HG02970 (cell line): ENCODE results near the gene SMIM43.

Source experiments
- ATAC-seq: cut with Tn5 transposase; IDR thresholded peaks from one replicate; pipeline ENCODE4 v1.9.1; 2021; ENCODE audit warnings: mild to moderate bottlenecking, moderate library complexity, moderate number of reproducible peaks; ENCODE audit not compliant: unreplicated experiment, low FRiP score

The SMIM43 gene

DNA sequence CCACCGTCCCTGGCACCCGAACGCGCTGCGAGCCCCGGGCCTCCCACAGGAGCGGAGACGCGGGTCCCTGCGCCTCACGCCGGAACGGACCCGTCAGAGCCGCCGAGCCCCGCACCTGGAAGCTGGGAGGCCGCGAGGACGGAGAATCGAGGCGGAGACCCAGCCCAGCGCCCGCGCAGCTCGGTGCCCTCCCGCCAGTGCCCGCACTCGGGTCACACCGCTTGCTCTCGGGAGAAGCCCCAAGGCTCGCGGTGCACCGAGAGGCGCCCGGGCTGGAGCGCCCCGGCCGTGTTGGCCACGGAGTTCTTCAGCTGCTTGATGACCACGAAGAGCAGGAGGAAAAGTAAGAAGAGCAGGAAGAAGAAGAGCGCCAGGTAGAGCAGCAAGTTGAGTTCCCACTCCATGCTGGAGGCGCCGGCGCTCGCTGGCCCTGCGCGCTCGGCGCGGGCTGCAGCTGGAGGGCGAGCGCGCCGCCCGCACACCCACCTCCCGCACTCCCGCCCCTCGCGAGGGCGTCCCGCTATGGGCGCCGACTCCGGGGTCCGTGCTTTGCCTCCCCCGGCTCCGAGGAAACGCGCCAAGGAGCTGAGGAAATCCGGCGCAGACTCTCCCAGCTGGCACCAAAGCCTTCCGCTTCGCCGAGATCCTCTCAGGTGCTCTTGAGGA lies at the start of gene SMIM43:
TSS of gene SMIM43 (minus strand) at position 463 of the 666 bp plus-strand sequence. CDS start at position 404, 59 bp downstream.
- ATAC-seq, result no peak

DNA sequence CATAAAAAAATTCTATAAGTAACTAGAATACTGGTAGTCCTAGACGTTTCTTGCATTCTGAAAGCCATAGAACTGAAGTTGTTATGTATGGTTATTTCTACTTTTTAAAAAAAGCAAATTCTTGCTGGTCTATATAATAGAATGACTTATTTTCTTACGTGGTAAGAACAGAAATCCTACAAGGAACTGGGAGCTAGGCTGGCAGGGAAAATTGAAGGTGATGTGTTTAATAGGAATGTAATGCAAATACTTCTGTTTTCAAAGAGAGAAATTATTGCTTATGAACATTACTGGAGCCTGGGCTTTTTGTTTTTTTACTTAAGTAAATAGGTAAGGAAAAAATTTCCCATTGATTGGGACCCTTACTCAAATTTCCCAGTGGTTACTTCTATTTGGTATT lies 49.8 kb upstream of the SMIM43 start:
- no peak for ATAC-seq

DNA sequence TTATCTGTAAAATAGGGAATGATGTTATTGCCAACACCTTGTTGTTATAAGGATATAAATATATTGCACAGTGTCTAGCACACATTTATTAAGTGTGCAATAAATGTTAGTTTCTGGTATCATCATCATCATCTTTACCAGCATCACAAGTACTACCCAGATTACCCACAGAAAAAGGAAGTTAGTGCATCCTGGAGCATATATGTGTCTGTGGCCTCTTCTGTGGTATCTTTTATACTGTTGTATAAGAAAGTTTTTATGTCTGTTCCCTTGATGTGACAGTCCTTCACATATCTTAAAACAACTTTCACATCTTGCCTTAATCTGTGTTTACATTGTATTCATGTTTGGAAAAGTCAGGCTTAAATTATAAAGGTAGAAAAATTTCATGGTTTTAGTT lies 46.2 kb upstream of the SMIM43 start:
- ATAC-seq, result no peak

DNA sequence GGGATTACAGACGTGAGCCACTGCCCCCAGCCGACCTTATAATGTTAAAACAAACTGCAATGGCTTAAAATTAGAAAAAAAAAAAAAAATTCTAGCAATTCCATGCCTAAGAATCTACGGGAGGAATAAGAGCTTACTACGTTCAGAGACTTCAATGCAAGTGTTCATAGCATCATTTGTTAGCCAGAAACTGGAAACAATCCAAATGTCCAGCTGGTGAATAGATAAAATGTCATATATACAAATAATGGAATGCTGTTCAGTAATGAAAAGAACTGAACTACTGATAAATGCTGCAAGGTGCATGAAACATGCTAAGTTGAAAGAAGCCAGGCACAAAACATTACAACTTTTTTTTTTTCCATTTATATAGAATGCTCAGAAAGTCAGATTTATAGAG lies 41.4 kb upstream of the SMIM43 start:
- no peak for ATAC-seq

DNA sequence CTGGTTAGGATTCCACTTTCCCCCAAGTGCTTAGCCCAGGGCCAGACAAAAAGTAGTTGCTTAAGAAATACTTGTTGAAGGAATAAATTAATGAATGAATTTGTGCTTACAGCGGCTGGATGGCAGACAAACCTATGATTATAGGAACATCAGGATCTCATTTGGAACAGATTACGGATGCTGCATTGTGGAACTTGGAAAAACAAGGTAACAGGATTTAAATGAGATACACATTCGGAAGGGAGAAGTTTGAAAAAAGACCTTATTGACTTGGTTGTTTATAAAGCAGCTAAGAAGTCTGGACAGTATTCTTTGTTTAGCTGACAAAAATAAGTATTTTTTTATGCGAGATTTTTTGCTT lies 36.7 kb upstream of the SMIM43 start:
- no peak for ATAC-seq

DNA sequence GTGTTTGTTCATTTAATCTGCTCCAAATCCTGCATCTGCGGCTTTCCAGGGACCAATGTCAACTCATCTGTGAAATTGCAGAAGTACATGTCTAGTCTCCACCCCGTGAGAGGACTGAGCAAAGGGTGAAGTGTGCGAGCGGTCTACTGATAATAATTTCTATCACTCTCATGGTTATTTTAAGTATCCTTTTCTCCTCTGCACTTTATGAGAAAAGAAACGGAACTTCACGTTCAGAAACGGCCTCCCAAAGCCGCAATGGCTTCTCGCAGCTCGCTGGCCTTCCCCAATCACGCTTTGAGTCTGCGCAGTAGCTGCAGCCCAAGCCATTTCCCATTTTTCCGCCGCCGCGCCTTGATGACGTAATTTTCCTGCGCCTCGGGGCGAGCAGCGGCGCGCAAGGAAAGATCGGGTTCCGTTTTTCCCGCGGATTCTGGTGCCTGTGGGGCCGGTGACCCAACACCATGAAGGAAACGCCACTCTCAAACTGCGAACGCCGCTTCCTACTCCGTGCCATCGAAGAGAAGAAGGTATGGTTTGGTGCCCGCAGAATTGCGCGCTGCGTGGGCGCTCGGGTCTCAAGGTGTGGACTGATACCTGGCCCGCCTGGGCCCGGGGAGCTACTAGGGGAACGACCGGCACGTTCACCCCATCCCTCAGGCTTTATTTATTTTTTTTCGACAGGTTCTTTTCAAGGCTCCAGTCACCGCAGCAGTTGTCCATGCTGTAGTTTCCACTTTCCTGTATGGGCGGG lies 36.2 kb upstream of the SMIM43 start, which contains the start of gene EXOSC9:
TSS of gene EXOSC9 (plus strand) at position 363 of the 754 bp plus-strand sequence. CDS start at position 465, 102 bp downstream.
- peak; percentile 83 for ATAC-seq

DNA sequence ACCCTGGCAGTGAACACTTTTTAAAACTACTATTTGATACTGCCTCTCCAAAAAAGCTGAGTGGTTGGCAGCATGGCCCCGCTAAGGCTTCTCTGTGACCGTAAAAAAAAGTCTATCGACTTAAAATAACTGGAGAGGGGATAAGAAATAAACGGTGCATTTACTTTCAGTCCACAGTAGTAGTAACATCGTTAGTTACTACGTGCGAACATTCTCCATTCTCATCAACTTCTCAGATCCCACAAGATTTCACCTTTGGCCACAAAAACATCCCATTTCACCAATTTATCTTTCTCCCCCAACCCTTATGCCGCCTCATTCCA lies 35.6 kb upstream of the SMIM43 start:
- ATAC-seq, result peak; percentile 13

DNA sequence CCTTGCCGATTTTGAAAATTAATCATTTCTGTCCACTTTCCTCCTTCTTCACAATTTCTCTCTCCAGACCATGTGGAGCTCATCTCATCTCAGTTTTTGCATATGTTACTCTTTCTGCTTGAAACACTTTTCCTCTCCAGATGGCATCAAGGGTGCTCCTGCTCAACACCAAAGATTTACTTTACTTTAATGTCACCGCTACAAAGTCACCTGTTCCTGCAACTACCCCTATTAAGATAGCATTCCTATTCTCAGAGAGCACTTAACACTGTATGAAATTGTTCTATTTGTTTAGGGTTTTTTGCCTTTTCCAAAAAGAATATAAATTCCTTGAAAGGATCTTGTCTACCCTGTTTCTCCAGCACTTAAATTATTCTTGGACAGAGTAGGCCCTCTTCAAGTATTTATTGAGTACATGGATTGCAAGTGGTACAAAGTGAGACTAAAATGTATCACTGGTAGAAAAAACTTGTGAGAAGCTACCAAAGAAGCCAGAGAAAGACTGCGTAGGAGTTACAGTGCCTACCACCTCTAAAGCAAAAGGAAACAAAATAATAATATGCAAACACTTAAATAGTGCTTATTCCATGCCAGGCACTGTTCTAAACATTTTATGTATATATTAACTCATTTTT lies 35.0 kb upstream of the SMIM43 start:
- ATAC-seq, result no peak

DNA sequence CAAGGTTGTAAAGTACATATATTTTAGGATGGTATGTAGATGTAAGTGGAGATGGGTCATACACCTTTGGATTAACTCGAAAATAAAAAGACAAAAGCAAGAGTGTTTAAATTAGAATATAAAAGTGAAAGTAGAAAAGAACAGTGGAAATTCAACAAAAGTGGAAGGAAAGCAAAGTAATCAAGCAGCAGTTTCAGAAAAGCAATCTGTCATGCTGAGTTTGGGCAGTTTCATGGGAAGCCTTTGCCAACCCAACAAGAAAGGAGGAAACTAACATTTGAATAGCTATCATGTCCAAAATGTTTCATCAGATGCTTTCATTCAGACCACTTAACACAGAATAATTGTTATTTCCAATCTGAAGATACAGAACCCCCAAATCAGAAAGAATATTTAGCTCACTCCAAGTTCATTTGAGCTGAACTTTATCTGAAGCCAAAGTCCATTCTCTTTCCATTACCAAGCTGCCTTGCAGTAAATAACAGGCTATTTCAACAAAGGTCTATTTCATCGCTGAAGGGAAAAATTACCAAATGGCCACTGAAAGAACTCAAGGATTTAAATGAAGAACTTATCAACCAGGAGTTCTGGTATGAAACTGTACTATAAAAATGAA lies 34.4 kb upstream of the SMIM43 start:
- ATAC-seq, result no peak

DNA sequence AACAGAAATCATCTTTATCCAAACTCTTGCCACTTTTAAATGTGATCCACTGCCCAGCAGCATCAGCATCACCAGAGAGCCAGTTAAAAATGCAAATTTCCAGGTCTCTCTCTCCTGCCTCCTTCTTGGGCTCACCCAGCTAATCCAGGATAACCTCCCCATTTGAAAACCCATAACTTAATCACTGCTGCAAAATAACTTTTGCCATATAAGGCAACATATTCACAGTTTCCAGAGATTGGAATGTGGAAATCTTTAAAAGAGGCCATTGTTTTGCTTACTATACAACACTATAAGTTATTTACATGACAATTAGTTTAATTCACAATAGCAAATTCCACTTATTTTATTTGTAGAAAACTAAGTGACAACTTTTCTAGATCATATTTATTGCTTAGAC lies 31.3 kb upstream of the SMIM43 start:
- no peak for ATAC-seq

DNA sequence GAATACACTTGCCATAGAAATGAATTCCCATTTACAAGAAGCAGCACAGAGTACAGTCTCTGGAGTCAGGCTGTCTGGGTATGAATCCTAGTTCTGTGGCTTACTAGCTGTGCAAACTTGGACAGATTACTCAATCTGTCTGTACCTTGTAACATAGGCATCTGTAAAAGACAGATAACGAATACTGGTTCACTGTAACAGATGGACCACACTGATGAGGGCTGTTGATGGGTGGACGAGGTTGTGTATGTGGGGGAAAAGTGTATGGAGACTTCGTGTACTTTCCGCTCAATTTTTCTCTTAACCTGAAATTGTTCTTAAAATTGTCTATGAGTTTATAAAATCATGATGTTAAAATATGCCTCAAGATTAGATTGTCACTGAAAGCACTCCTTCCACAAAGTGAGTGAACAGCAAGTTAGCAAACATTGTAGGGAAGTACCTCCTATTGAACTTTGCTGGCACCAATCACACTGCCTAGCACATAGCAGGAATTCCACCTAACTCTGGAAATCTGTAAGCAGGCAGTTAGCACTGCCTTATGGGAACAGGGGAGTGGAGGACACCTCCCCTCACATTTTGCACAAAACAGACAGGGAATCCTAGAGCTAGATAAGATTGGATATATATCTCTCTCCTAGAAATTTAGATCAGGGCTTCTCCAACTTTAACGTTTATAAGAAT lies 29.7 kb upstream of the SMIM43 start:
- no peak for ATAC-seq

DNA sequence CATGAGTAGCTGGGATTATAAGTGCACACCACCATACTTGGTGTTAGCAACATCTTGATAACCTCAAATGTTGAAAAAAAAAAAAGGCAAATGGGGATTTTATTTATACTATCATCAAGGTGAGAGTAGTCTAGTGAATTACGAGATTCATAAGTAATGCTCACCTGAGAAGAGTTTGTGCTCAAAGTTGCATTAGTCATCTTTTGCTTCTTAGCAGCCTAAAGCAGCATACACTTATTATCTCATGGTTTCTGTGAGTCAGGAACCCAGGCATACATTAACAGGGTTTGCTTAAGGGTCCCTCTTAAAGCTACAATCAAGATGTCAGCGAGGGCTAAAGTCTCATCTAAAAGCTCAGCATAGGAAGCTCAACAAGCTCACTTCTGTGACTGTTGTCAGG lies 28.0 kb upstream of the SMIM43 start:
- no peak for ATAC-seq

DNA sequence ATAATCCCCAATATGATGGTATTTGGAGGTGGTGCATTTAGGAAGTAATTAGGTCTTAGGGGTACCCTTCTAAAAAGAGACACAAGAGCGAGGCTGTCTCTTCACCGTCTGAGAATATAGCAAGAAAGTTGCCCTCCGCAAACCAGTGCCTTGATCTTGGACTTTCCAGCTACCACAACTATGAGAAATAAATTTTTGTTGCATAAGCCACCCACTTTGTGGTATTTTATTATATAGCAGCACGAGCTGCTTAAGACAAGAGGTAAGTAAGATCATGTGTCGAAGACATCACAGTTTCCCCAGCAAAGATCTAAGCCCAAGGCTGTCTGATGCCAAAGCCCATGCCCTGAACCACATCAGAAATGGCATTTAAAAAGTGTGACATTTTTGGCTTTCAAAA lies 26.5 kb upstream of the SMIM43 start:
- ATAC-seq, result no peak

DNA sequence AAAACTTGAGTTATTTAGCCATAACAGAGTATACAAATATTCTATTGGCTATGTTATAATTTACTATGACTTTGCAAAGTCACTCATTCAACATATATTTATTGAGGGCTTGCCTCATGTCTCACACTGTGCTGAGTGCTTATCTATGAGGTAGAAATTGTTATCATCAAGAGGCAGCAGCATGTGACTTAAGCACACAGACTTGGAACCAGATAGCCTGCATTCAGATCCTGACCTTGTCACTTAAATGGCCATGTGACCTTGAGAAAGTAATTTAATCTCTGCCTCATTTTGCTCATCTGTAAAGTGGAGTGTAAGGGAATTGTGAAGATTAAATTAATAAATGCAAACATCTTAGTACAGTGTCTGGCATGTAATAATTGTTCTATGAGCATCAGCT lies 26.0 kb upstream of the SMIM43 start:
- ATAC-seq, result no peak

DNA sequence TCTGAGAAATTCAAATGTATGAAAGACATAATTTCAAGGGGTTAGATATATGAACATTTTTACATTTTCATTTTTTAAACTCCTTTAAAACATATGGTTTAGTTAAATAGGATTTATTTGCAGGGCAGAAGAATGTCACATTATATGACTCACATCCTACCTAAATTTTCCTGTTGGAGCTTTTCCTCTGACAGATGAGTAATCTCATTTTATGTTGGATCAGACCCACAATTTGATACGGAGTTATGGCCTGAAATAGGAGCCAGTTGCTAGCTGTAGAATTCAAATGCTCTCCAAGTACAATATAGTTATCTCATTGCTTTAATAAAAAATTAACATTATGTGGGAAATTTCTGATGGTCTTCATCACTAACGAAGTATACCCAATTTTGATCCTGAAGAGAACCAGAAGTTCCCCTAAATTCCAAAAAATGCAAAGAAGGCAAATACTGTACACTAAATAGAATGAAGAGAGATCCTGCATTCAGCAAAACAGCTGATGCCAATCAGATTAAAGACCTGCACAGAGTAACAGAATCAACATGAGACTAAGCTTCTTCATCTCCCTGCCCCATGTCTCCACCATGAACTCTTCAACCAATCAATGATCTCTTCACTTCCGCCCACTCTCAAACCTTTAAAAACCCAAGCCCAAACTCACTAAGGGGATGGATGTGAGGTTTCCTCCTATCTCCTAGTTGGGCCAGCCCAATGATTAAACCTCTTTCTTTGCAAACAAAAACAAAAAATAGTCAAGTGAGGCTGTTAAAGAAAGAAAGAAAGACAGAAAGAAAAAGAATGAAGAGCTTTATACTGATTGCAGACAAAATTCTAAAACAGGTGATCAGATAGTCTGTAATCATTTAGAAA lies 25.2 kb upstream of the SMIM43 start:
- ATAC-seq, result no peak

DNA sequence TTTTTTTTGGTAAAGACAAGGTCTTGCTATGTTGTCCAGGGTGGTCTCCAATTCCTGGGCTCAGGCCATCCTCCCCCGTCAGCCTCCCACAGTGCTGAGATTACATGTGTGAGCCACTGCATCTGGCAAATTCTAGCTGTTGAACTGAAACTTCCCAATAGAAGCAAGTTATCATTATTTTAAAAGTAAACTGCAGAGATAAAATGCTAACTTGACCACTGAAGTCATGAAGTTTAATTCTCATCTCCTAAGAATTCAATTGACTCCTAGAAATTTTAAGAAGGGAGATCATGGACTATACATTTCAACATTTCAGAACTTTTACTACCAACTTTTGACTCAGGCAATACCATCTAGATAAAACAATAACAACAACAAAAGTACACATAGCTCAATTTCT lies 24.5 kb upstream of the SMIM43 start:
- ATAC-seq, result no peak

DNA sequence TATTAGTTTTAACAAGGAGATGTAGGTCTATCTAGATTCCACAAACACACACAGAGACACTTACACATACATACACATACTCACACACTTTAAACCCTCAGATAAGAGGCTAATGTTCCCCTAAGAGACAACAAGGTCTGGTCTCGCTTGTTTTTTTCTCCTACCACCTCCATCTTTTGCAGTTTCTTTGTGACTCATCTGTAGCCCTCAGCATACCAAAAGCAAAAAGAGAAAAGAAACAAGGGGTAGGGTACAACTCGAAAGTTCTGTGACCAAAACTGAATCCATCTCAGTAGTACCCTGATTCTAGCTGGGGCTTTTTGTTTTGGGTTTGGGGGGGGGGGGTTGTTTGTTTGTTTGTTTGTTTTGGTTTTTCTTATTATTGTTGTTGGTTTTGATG lies 23.9 kb upstream of the SMIM43 start:
- no peak for ATAC-seq

DNA sequence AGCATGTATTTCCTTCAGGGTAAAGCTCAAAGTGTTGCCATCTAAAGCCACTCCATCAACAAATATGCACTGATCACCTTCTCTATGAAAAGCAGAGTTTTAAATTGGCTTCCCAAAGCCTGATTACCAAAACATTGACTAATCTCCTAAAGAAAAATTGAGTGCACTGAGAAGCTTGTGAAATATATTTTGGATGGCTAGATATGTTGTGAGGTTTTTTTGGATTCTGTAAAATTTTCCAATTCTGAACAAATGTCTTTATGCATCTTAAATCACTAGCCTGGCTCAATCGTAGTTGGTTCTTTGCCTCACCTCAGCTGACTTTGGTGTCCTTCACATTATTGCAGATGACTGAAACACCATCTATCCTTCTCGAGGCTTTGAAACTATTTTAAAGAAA lies 21.3 kb upstream of the SMIM43 start:
- no peak for ATAC-seq

DNA sequence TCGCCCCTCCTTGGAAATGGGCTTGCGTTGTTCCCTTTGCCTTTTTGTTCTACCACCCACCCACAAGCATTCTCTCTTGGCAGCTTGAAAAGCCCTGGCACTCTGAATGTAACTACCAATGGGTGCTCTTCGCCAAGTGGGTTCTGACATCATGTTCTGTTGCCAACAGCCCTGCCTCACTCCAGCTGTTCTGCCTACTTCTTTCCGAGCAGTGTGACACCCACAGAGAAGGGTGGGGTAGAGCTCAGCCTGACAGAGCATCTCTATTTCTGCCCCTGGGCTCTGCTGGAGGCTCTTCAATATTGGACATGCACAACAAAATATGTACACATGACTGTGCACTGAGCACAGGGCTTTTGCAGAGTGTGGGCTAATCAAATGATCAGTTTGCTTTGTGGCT lies 20.5 kb upstream of the SMIM43 start:
- ATAC-seq, result no peak

DNA sequence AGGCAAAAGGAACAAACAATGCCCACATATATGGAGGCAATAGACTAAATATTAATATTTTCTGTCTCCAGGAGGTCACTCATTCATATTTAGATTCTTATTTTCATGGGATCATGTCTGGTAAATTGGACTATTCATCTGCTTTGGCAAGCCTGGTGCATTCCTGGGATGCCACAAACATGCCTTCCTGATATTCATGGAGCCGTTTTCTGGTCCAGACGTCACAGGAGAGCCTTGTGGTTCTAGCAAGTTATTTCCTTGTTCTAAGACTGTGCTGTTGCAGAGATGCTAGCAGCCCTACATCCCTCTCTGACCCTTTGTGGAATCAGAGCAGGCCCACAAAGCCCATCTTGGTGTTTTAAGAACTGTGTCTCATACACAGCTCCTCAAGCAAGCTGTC lies 20.0 kb upstream of the SMIM43 start:
- ATAC-seq, result no peak
